Lower leg skin (tissue), 4 donors: ENCODE data around the gene CYFIP2. TPM values are rescaled to one million over a fixed set of nuclear protein-coding genes. Genes with fewer than 3 reads are reported as not detected.

Experiments
- DNase-seq, 2 donors: peaks; one replicate each; pipeline ENCODE4 v3.0.0-alpha.2; 2019; ENCODE audit warnings: low spot score in 2 of 2
- H3K4me3 ChIP-seq: fragments of 200-600 bp; sonication (generic); 2 replicates; pipeline ENCODE4 v1.5.1; 2017; ENCODE audit warnings: mild to moderate bottlenecking, low read depth; ENCODE audit not compliant: poor library complexity, severe bottlenecking
- POLR2A ChIP-seq, 2 donors: fragments of 450-650 bp; IDR thresholded peaks; one replicate each; pipeline ENCODE4 v1.6.1; 2016 to 2017; ENCODE audit warnings: antibody characterized with exemption in 2 of 2, mild to moderate bottlenecking in 1 of 2, moderate library complexity in 1 of 2
- WGBS, 2 donors: methylation state at CpG; one replicate each; pipeline ENCODE4 v1.1.5; 2018; 5-methylcytosine and 5-hydroxymethylcytosine counted together
- intact Hi-C: fragments of 100-400 bp; cut with DNase I; formaldehyde crosslinking; loops from one replicate; pipeline ENCODE4 v1.15.0; 2023; ENCODE audit warnings: low total_unique reads
- total RNA-seq, 4 donors: library from RNA; depleted of rRNA; stranded (reverse); fragments of >200 nt; gene quantifications; one replicate each; pipeline ENCODE4 v1.1.0, GENCODE V29; 2016
- TF ChIP-seq, protein P1 (sequence below), 3 donors: fragments of 450-650 bp; IDR thresholded peaks; one replicate each; pipeline ENCODE4 v1.5.1; 2016; ENCODE audit warnings: antibody characterized with exemption in 3 of 3, mild to moderate bottlenecking in 3 of 3, moderate library complexity in 2 of 3

Gene CYFIP2
- total RNA-seq = 10 to 100 TPM in 1 of 4 donors, 1 to 10 TPM in 3; 3.2 to 16.2 (median 7.0) TPM

DNA sequence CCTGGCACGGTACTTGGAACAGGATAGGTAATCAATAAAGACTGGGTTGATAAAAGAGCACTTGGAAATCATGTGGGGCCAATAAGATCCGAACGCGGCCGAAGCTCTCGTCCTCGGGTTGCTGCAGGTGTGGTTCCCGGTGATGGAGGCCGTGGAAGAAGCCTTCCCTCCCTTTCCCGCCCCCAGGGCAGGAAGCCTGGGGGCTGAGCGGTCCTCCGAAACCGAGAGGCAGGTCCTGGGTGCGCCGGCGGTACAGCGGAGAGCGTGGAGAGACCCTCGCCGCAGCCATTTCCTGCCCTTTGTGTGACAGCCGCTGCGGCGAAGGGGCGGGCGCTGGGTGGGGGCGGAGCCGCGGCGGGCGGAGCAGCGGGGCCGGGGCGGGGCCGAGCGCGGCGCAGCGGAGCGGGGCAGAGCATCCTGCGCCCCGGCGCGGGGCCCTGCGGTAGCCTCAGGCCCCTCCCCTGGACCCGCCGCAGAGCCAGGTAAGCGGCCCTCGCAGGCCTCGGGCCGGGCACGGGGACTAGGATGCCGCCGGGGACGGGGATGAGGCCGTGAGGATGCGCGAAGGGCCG lies at the start of gene CYFIP2:
Gene CYFIP2, plus strand, starts transcription at position 410 of the 572 bp plus-strand sequence. CDS start 19,239 bp downstream, outside the sequence.
- intact Hi-C loops = no loop called here
- TF ChIP-seq POLR2A (IDR thresholded peaks at IDR 0.05) = no peak
- TF ChIP-seq, protein P1, sequence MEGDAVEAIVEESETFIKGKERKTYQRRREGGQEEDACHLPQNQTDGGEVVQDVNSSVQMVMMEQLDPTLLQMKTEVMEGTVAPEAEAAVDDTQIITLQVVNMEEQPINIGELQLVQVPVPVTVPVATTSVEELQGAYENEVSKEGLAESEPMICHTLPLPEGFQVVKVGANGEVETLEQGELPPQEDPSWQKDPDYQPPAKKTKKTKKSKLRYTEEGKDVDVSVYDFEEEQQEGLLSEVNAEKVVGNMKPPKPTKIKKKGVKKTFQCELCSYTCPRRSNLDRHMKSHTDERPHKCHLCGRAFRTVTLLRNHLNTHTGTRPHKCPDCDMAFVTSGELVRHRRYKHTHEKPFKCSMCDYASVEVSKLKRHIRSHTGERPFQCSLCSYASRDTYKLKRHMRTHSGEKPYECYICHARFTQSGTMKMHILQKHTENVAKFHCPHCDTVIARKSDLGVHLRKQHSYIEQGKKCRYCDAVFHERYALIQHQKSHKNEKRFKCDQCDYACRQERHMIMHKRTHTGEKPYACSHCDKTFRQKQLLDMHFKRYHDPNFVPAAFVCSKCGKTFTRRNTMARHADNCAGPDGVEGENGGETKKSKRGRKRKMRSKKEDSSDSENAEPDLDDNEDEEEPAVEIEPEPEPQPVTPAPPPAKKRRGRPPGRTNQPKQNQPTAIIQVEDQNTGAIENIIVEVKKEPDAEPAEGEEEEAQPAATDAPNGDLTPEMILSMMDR (IDR thresholded peaks at IDR 0.05) = no peak
- 1% methylated on average over 15 to 30 of the region's 58 CpGs for WGBS, 2 donors
- DNase-seq = peak in 1 of 2 donors; percentile 88
- H3K4me3 ChIP-seq = peak within 1 kb of the TSS; percentile 31

DNA sequence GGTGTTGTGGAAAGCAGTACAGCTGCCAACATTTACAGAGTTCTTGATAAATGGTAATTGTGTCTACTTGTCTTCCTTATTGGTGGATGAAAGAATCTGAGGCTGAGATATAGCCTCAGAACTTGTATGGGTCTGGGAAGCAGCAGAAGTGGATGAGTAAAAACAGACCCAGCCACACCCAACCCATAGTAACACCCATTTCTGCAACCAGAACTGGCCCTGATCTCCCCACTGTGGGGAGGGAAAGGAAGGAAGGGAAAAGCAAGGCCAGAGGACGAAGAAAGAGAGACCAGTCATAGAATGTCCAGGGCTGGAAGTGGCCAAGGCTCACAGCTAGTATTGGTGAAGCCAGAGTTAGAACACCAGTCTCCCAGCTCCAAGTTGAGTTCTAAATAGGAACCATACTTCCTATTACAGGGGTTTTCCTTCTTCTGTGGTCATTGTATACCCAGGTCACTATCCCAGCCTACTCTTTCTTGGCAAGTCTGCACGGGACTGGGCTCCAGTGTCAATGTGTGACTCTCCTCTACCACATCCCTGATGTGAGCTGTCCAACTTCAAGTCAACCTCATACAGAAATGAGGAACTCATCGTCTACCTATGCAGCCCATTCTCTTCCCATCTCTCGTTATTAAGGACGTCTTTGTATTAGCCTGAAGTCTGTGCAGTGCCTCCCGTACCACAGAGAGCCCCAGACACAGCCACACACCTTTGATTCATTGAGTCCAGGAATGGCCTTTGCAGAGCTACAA lies 49.4 kb upstream of the CYFIP2 start:
- DNase-seq = no peak
- no peak overlapping the region for H3K4me3 ChIP-seq
- intact Hi-C loops = no loop called here
- TF ChIP-seq, protein P1 (IDR thresholded peaks at IDR 0.05) = no peak
- no peak for TF ChIP-seq POLR2A (IDR thresholded peaks at IDR 0.05)
- 77 to 89% methylated on average over 6 of the region's 6 CpGs for WGBS, 2 donors

DNA sequence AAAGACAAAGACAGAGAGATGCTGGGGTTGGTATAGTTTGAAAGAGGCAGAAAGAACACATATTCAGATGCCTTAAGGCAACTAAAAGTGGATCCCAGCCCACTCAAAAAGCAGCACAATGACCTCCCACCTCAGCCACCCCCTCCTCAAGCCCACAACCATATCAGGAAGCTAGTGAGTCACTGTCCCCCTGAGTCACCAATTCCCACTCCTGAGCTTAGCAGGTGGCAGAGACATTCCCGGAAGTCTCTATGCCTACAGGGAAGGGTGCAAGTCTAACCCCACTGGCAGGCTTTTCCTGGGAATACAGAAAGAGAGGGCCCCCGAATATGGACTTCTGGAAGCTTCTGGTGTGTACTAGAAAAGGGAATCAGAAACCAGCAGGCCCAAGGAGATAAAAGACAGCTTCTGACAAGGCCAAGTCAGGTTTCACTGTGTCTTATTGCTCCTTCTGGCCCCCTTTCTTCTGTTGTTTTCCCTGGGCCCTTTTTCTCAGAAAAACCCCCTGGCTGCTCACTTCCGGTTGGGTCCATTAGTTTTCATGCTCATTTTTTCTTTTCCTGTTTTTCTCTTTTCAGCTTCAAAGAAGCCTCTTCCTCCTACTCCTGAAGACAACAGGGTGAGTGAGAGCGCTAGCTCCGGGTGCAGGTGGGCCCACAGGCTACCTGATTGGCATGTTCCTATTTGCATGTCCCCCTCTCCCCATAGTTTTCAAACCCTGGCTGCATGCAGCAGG lies 48.5 kb upstream of the CYFIP2 start:
- TF ChIP-seq, protein P1 (IDR thresholded peaks at IDR 0.05) = no peak
- no peak for TF ChIP-seq POLR2A (IDR thresholded peaks at IDR 0.05)
- WGBS, 2 donors = 41 to 59% methylated on average over 5 of the region's 5 CpGs
- no peak for DNase-seq
- intact Hi-C loops = no loop called here
- H3K4me3 ChIP-seq = no peak overlapping the region

DNA sequence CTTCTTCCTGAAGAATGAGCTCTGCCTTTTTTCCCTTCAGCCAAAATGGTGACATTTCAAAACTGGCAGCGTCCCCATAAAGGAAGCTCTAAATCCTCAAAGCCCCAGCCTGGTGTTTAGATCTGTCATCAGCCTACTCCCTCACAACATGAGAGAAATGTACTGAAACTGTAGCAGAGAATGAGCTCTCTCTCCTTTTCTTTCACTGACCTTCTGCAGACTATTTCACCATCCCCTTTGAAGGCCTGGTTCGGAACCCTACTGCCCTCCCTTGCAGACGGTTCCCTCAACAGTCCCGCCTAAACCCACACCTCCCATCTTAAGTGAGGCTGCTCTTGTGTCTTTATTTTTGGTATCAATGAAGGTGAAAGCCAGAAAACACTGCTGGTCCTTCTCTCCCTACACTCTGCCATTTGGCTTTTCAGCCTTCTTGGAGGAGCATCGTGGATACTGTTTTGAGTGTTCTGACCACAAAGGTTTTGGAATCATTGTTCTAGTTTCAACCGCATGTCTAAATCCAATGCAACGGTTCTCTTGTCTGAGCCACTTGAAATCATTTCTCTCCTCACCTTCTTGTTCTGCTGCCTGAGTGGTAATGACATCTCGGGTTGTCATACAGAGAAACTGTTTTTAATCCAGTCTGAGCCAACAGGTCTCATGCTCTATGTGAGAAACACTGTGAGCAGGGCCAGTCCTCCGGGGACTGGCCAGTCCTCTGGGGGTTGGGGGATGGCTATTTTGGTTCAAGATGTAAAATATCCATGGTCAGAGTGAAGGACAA lies 46.2 kb upstream of the CYFIP2 start:
- intact Hi-C loops = no loop called here
- no peak for DNase-seq
- no peak overlapping the region for H3K4me3 ChIP-seq
- WGBS, 2 donors = 61 to 64% methylated on average over 9 of the region's 9 CpGs
- no peak for TF ChIP-seq POLR2A (IDR thresholded peaks at IDR 0.05)
- TF ChIP-seq, protein P1 (IDR thresholded peaks at IDR 0.05) = no peak

DNA sequence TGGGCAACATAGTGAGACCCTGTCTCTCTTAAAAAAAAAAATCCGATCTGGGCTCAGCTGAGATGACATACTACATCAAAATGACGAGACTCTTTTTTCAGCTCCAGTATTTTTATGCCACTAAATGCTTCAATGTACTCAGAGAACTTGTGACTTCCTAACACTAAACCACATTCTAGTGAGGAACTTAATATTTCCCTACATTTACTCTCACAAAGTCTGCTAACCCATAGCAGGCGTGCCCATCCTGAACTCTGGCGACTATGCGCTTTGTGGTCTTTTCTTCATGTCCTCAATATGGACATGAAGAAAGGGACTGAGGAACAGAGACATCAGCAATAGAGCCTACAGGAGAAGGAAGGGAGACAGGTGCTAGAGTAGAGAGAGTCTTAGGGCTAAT lies 44.0 kb upstream of the CYFIP2 start:
- no peak for DNase-seq
- no peak for TF ChIP-seq POLR2A (IDR thresholded peaks at IDR 0.05)
- TF ChIP-seq, protein P1 (IDR thresholded peaks at IDR 0.05) = no peak
- 79 to 84% methylated on average over 5 of the region's 5 CpGs for WGBS, 2 donors
- H3K4me3 ChIP-seq = no peak overlapping the region
- intact Hi-C loops = no loop called here
